Neuronal stem cell (in vitro differentiated cells): ENCODE results near the gene ADGRG6.

Experiments used
- DNase-seq: peaks from one replicate; pipeline ENCODE4 v3.0.0-alpha.2; 2013; ENCODE audit warnings: low spot score
- H2AFZ ChIP-seq: one replicate; pipeline ENCODE4 v1.6.1; 2013; ENCODE audit warnings: mild to moderate bottlenecking, low read length, inconsistent platforms
- H2AK5ac ChIP-seq: 2 replicates; pipeline ENCODE4 v1.6.1; 2013; ENCODE audit warnings: low read depth, mild to moderate bottlenecking, inconsistent platforms, low read length, moderate library complexity, mixed read lengths
- H2BK120ac ChIP-seq: 2 replicates; pipeline ENCODE4 v1.6.1; 2013; ENCODE audit warnings: low read depth, mild to moderate bottlenecking, inconsistent platforms, low read length, moderate library complexity, mixed read lengths
- H2BK12ac ChIP-seq: one replicate; pipeline ENCODE4 v1.6.1; 2013; ENCODE audit warnings: low read length, inconsistent platforms
- H2BK15ac ChIP-seq: 2 replicates; pipeline ENCODE4 v1.6.1; 2013; ENCODE audit warnings: mild to moderate bottlenecking, low read length, inconsistent platforms, mixed read lengths
- H2BK5ac ChIP-seq: one replicate; pipeline ENCODE4 v1.6.1; 2013; ENCODE audit warnings: inconsistent platforms, mild to moderate bottlenecking, low read length, moderate library complexity
- H3K14ac ChIP-seq: one replicate; pipeline ENCODE4 v1.6.1; 2013; ENCODE audit warnings: low read length, inconsistent platforms
- H3K18ac ChIP-seq: 2 replicates; pipeline ENCODE4 v1.6.1; 2013; ENCODE audit warnings: low read length, inconsistent platforms
- H3K23ac ChIP-seq: 2 replicates; pipeline ENCODE4 v1.6.1; 2013; ENCODE audit warnings: low read depth, mild to moderate bottlenecking, mixed read lengths, low read length, inconsistent platforms; ENCODE audit not compliant: poor library complexity
- H3K27ac ChIP-seq: replicated peaks from 3 replicates; pipeline ENCODE4 v1.5.1; 2013; ENCODE audit warnings: low read length, inconsistent platforms
- H3K27me3 ChIP-seq, 3 experiments: 2 replicates each; pipeline ENCODE4 v1.6.1; 2013; ENCODE audit warnings: low read length in 3 of 3, mild to moderate bottlenecking in 2 of 3, inconsistent platforms in 1 of 3, low read depth in 1 of 3, mixed read lengths in 1 of 3, moderate library complexity in 1 of 3; ENCODE audit not compliant: control insufficient read depth in 3 of 3, insufficient read depth in 3 of 3
- H3K36me3 ChIP-seq, 2 donors: replicated peaks in 1 of 2; 2 replicates each; pipeline ENCODE4 v1.6.1; 2013; ENCODE audit warnings: low read length in 2 of 2; ENCODE audit not compliant: control insufficient read depth in 2 of 2, insufficient read depth in 2 of 2
- H3K4ac ChIP-seq: 2 replicates; pipeline ENCODE4 v1.6.1; 2013; ENCODE audit warnings: inconsistent platforms, mild to moderate bottlenecking, low read length, moderate library complexity
- H3K4me1 ChIP-seq, 2 donors: 1 replicate in 1 of 2; 2 replicates in 1 of 2; pipeline ENCODE4 v1.6.1; 2013; ENCODE audit warnings: low read length in 2 of 2, low read depth in 1 of 2; ENCODE audit not compliant: control insufficient read depth in 2 of 2, insufficient read depth in 1 of 2
- H3K4me2 ChIP-seq: one replicate; pipeline ENCODE4 v1.6.1; 2013; ENCODE audit warnings: mild to moderate bottlenecking, low read length, inconsistent platforms; ENCODE audit not compliant: insufficient read depth, poor library complexity, severe bottlenecking
- H3K4me3 ChIP-seq, 2 donors: 2 replicates each; pipeline ENCODE4 v1.5.1; 2013; ENCODE audit warnings: low read length in 2 of 2, mild to moderate bottlenecking in 2 of 2, inconsistent platforms in 1 of 2, moderate library complexity in 1 of 2
- H3K79me1 ChIP-seq: one replicate; pipeline ENCODE4 v1.6.1; 2013; ENCODE audit warnings: low read depth, mild to moderate bottlenecking, inconsistent platforms, low read length, moderate library complexity
- H3K9ac ChIP-seq: one replicate; pipeline ENCODE4 v1.6.1; 2013; ENCODE audit warnings: mild to moderate bottlenecking, low read depth, low read length, inconsistent platforms; ENCODE audit not compliant: poor library complexity
- H3K9me3 ChIP-seq, 2 donors: replicated peaks in 1 of 2; 2 replicates each; pipeline versions ENCODE3 to v1.6.1; 2013; ENCODE audit warnings: low read length in 2 of 2, mild to moderate bottlenecking in 2 of 2, inconsistent platforms in 1 of 2, low read depth in 1 of 2, mixed read lengths in 1 of 2, moderate library complexity in 1 of 2; ENCODE audit not compliant: control insufficient read depth in 2 of 2, insufficient read depth in 1 of 2
- H4K8ac ChIP-seq: one replicate; pipeline ENCODE4 v1.6.1; 2013; ENCODE audit warnings: low read depth, mild to moderate bottlenecking, inconsistent platforms, low read length, moderate library complexity
- H4K91ac ChIP-seq: one replicate; pipeline ENCODE4 v1.6.1; 2013; ENCODE audit warnings: low read length, low read depth, mild to moderate bottlenecking, inconsistent platforms; ENCODE audit not compliant: poor library complexity
- WGBS, 2 donors: extraction: QIAGEN DNeasy Blood & Tissue Kit; methylation state at CpG; one replicate each; pipeline ENCODE4 v1.1.7; 2013; ENCODE audit warnings: missing lambda C conversion rate in 2 of 2, mixed read lengths in 1 of 2; ENCODE audit not compliant: insufficient read length in 2 of 2, insufficient replicate concordance in 1 of 2; ENCODE audit errors: extremely low coverage in 2 of 2; 5-methylcytosine and 5-hydroxymethylcytosine counted together

Gene ADGRG6

GRCh38 chr6:142412658-142413057, 110.9 kb downstream of the ADGRG6 start:
- no peak overlapping the region for H3K4ac ChIP-seq
- no peak for DNase-seq
- peaks cover 0 to 13% of the 10 kb centered on the region in 2 donors for H3K4me1 ChIP-seq
- no peak overlapping the region for H3K27ac ChIP-seq
- no peak overlapping the region for H3K9ac ChIP-seq
- H2BK12ac ChIP-seq, result no peak overlapping the region
- no peak overlapping the region for H3K18ac ChIP-seq
- no peak overlapping the region for H2AFZ ChIP-seq
- no peaks in the 10 kb centered on the region for H3K36me3 ChIP-seq
- no peaks in the 10 kb centered on the region for H3K79me1 ChIP-seq
- H4K91ac ChIP-seq, result no peak overlapping the region
- H3K4me2 ChIP-seq, result no peak overlapping the region
- no peaks in the 10 kb centered on the region for H3K27me3 ChIP-seq
- no peak overlapping the region for H2BK5ac ChIP-seq
- no peak overlapping the region for H3K4me3 ChIP-seq
- H2BK120ac ChIP-seq, result no peak overlapping the region
- H2BK15ac ChIP-seq, result no peak overlapping the region
- no CpG with 5 or more reads among the region's 2 CpGs for WGBS, 2 donors
- H3K23ac ChIP-seq, result no peak overlapping the region
- H3K9me3 ChIP-seq, result no peaks in the 10 kb centered on the region
- H4K8ac ChIP-seq, result no peak overlapping the region
- no peak overlapping the region for H2AK5ac ChIP-seq
- H3K14ac ChIP-seq, result no peak overlapping the region

GRCh38 chr6:142413111-142413510, 111.3 kb downstream of the ADGRG6 start:
- DNase-seq, result no peak
- H3K18ac ChIP-seq, result no peak overlapping the region

DNA sequence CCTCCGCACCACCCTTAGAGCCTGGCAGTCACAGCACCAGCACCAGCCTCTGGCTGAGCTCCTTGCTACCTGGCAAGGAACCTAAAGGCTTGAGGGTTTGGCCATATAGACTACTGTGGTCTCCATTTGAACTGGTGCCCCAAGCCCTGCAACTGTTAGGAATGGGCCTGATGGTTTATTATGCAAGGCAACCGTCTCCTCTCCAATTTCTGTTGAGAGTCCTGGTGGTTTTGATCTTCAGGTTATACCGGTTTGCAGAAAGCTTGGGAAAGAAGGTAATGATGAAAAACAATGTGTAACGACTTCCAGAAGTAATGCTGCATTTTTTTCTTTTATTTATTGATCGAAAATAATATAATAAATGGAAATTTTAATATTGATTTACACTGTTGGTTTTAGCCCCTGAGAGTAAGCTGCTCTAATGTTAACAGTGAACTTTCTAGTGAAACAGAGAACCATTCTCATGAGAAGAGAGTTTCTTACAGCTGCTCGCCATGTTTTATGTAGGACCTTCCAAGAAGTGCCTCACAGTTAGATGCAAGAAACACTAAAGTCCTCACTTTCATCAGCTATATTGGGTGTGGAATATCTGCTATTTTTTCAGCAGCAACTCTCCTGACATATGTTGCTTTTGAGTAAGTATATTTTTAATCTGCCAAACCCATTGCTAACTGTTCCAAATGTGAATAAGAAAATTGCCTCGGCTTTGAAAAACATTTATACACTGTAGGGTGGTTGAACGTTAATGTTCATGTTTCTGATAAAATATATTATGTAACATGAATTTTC, 112.8 kb downstream of the ADGRG6 start:
- Histone ChIP-seq H3K14ac (no peak overlapping the region), H2BK5ac (no peak overlapping the region), H3K4me2 (no peak overlapping the region), H3K36me3 (no peaks in the 10 kb centered on the region), H2BK15ac (no peak overlapping the region), H2BK120ac (no peak overlapping the region), H3K18ac (no peak overlapping the region), H3K4me3 (no peak overlapping the region), H3K4me1 (peaks cover 0 to 13% of the 10 kb centered on the region in 2 donors), H3K9ac (no peak overlapping the region), H3K79me1 (no peaks in the 10 kb centered on the region), H3K27ac (no peak overlapping the region), H2BK12ac (no peak overlapping the region), H2AK5ac (no peak overlapping the region), H2AFZ (no peak overlapping the region), H3K27me3 (no peaks in the 10 kb centered on the region), H3K4ac (no peak overlapping the region), H3K23ac (no peak overlapping the region), H4K8ac (no peak overlapping the region), H4K91ac (no peak overlapping the region), H3K9me3 (no peaks in the 10 kb centered on the region)
- no CpG with 5 or more reads among the region's 8 CpGs for WGBS, 2 donors
- DNase-seq, result no peak

More at GRCh38 chr6:142413111-142413510, 111.3 kb downstream of the ADGRG6 start:
- no peaks in the 10 kb centered on the region for H3K79me1 ChIP-seq
- H3K4me1 ChIP-seq, result peaks cover 0 to 13% of the 10 kb centered on the region in 2 donors
- H3K4ac ChIP-seq, result no peak overlapping the region
- no peak overlapping the region for H4K8ac ChIP-seq
- H2BK12ac ChIP-seq, result no peak overlapping the region
- no peak overlapping the region for H3K9ac ChIP-seq
- H2BK5ac ChIP-seq, result no peak overlapping the region
- H2AK5ac ChIP-seq, result no peak overlapping the region
- H3K14ac ChIP-seq, result no peak overlapping the region
- H3K36me3 ChIP-seq, result no peaks in the 10 kb centered on the region
- H2BK15ac ChIP-seq, result no peak overlapping the region
- no peaks in the 10 kb centered on the region for H3K9me3 ChIP-seq
- H2BK120ac ChIP-seq, result no peak overlapping the region
- no peak overlapping the region for H2AFZ ChIP-seq
- no peak overlapping the region for H4K91ac ChIP-seq
- H3K27me3 ChIP-seq, result no peaks in the 10 kb centered on the region
- H3K27ac ChIP-seq, result no peak overlapping the region
- no peak overlapping the region for H3K23ac ChIP-seq
- H3K4me2 ChIP-seq, result no peak overlapping the region
- no peak overlapping the region for H3K4me3 ChIP-seq

DNA sequence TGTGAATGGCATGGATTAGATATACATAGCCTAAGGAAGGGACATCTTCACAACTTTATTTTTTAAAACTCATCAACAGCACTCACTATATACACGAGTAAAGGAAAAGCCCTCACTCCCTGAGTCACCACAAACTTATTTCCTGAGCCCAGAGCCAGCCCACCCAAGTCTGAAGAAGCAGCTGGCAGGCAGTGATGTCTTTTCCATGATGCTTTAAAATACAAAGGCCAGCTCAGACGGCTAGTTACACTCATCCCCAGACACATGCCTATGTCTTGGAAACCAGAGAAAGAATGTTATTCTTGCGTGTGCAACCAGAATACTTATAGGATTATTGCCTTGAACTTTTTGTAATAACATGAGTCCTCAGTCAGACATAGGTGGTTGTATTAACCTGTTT, 114.4 kb downstream of the ADGRG6 start:
- Histone ChIP-seq H3K4me1 (peaks cover 0 to 13% of the 10 kb centered on the region in 2 donors), H2AFZ (peak overlapping the region; percentile 50), H3K27ac (no peak overlapping the region), H3K27me3 (no peaks in the 10 kb centered on the region), H3K9me3 (no peaks in the 10 kb centered on the region), H3K4ac (no peak overlapping the region), H2BK12ac (no peak overlapping the region), H3K4me2 (no peak overlapping the region), H3K18ac (no peak overlapping the region), H3K14ac (no peak overlapping the region), H2BK120ac (no peak overlapping the region), H3K9ac (no peak overlapping the region), H2AK5ac (no peak overlapping the region), H2BK15ac (no peak overlapping the region), H3K36me3 (no peaks in the 10 kb centered on the region), H4K8ac (no peak overlapping the region), H3K4me3 (no peak overlapping the region), H3K79me1 (no peaks in the 10 kb centered on the region), H3K23ac (no peak overlapping the region), H4K91ac (no peak overlapping the region), H2BK5ac (no peak overlapping the region)
- no CpG with 5 or more reads among the region's 3 CpGs for WGBS, 2 donors
- DNase-seq, result no peak
